DMS153 (cell line): ENCODE measurements around the gene SNX32.

Source experiments
- DNase-seq: peaks from one replicate; lab custom pipeline; 2025; lab: John Stamatoyannopoulos, UW

The SNX32 gene

GRCh38 chr11:65833297-65834030 is at the start of gene SNX32:
Gene SNX32, plus strand, starts transcription at chr11:65833963. Its CDS starts 103 bp downstream, at chr11:65834066.
- DNase-seq, result peak; percentile 72

GRCh38 chr11:65785319-65786007 is 48.3 kb upstream of the SNX32 start:
- no peak for DNase-seq

GRCh38 chr11:65786008-65786785 is 47.6 kb upstream of the SNX32 start:
- DNase-seq, result no peak

- DNase-seq, result peak; percentile 18
These were observed 46.8 kb upstream of the SNX32 start, which contains the start of gene OVOL1 for GRCh38 chr11:65786786-65787636. Gene OVOL1, plus strand, starts transcription at chr11:65787063. Its CDS starts 311 bp downstream, at chr11:65787374.

GRCh38 chr11:65787649-65788622 is 45.8 kb upstream of the SNX32 start:
- DNase-seq, result no peak

GRCh38 chr11:65788821-65789220 is 44.9 kb upstream of the SNX32 start:
- DNase-seq, result no peak

GRCh38 chr11:65789230-65790103 is 44.3 kb upstream of the SNX32 start:
- DNase-seq, result no peak

GRCh38 chr11:65790104-65790901 is 43.5 kb upstream of the SNX32 start:
- DNase-seq, result no peak

- DNase-seq, result no peak
These were observed 42.7 kb upstream of the SNX32 start for GRCh38 chr11:65790902-65791650.

- peak; percentile 72 for DNase-seq
These were observed 42.0 kb upstream of the SNX32 start for GRCh38 chr11:65791719-65792213.

- no peak for DNase-seq
These were observed 41.3 kb upstream of the SNX32 start for GRCh38 chr11:65792456-65792855.

- peak; percentile 72 for DNase-seq
These were observed 40.6 kb upstream of the SNX32 start for GRCh38 chr11:65793144-65793581.

GRCh38 chr11:65793625-65794400 is 40.0 kb upstream of the SNX32 start:
- no peak for DNase-seq

GRCh38 chr11:65794570-65795510 is 38.9 kb upstream of the SNX32 start:
- DNase-seq, result no peak

- DNase-seq, result no peak
These were observed 36.8 kb upstream of the SNX32 start for GRCh38 chr11:65796726-65797601.
